ENCODE measurements around the gene DMC1. TPM values are rescaled to one million over a fixed set of nuclear protein-coding genes. Genes with fewer than 3 reads are reported as not detected.
"Not testable (repeated sequence)": the region's sequence is repeated elsewhere in the genome, so short reads cannot be mapped to it uniquely, and the experiment has no call there.

DMC1 gene
- total and polyA plus RNA-seq, 5 donors from 2014 or later: 0.34 to 0.83 (median 0.47) TPM; not detected in 2

- Mint-ChIP-seq H3K36me3 (no peaks in the 10 kb centered on the region), H3K27ac (peak overlapping the region in 1 of 3 donors; percentile 40), H3K27me3 (peaks cover 6% of the 10 kb centered on the region), H3K4me3 (no peak overlapping the region), H3K4me1 (peaks cover 0 to 2% (median 0%) of the 10 kb centered on the region in 4 donors), H3K9me3 (peaks cover 0 to 2% (median 0%) of the 10 kb centered on the region in 7 donors)
- Histone ChIP-seq H3K4me3 (ENCODE audit: low read depth, low read length) (no peak overlapping the region), H3K27ac (ENCODE audit: insufficient read depth, low read length, poor library complexity, severe bottlenecking) (no peak overlapping the region), H3K27me3 (ENCODE audit: control insufficient read depth, insufficient read depth, low read length) (no peaks in the 10 kb centered on the region), H3K4me1 (ENCODE audit: control insufficient read depth, insufficient read depth, low read length, poor library complexity, severe bottlenecking) (no peaks in the 10 kb centered on the region), H3K36me3 (ENCODE audit: control insufficient read depth, insufficient read depth, low read length) (no peaks in the 10 kb centered on the region), H3K9me3 (ENCODE audit: control insufficient read depth in 2 of 2, low read length in 2 of 2) (no peaks in the 10 kb centered on the region)
- ATAC-seq (ENCODE audit: low read depth in 2 of 2): no peak
- no peak for DNase-seq
Observed at GRCh38 chr22:38611559-38611958, 41.6 kb upstream of the DMC1 start.

DNA sequence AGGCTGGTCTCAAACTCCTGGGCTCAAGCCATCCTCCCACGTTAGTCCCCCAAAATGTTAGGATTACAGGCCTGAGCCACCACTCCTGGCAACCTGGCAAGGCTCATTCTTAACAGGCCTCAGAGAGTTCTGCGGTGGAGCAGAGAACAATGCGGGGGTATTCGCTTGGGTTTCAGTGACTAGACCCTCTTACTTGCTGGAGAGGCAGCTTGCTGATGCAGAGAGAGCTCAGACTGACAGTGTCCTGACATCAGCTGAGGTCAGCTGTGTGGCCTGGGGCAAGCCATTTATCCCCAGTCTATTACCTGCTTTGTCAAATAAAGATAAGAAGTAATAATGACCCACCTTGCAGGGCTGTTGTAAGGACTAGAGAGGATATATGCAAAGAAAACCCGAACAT is 40.3 kb upstream of the DMC1 start:
- no peaks in the 10 kb centered on the region for H3K36me3 ChIP-seq (ENCODE audit: control insufficient read depth, insufficient read depth, low read length)
- Mint-ChIP-seq H3K4me3 (no peak overlapping the region), H3K4me1 (no peaks in the 10 kb centered on the region), H3K27ac (no peak overlapping the region), H3K27me3 (no peaks in the 10 kb centered on the region), H3K9me3 (peaks cover 0 to 2% (median 0%) of the 10 kb centered on the region in 7 donors), H3K36me3 (no peaks in the 10 kb centered on the region)
- no peaks in the 10 kb centered on the region for H3K27me3 ChIP-seq (ENCODE audit: control insufficient read depth, insufficient read depth, low read length)
- no peak overlapping the region for H3K4me3 ChIP-seq (ENCODE audit: low read depth, low read length)
- no peaks in the 10 kb centered on the region for H3K9me3 ChIP-seq (ENCODE audit: control insufficient read depth in 2 of 2, low read length in 2 of 2)
- DNase-seq (no peak), ATAC-seq (ENCODE audit: low read depth in 2 of 2) (no peak)
- H3K27ac ChIP-seq (ENCODE audit: insufficient read depth, low read length, poor library complexity, severe bottlenecking): no peak overlapping the region
- H3K4me1 ChIP-seq (ENCODE audit: control insufficient read depth, insufficient read depth, low read length, poor library complexity, severe bottlenecking): no peaks in the 10 kb centered on the region

GRCh38 chr22:38608992-38609750 is 39.2 kb upstream of the DMC1 start:
- Mint-ChIP-seq H3K27ac (no peak overlapping the region), H3K36me3 (no peaks in the 10 kb centered on the region)

GRCh38 chr22:38607680-38608079 is 37.7 kb upstream of the DMC1 start:
- no peak for ATAC-seq (ENCODE audit: low read depth in 2 of 2)
- no peaks in the 10 kb centered on the region for H3K36me3 Mint-ChIP-seq
- H3K4me1 ChIP-seq (ENCODE audit: control insufficient read depth, insufficient read depth, low read length, poor library complexity, severe bottlenecking): no peaks in the 10 kb centered on the region

More at GRCh38 chr22:38608992-38609750, 39.2 kb upstream of the DMC1 start:
- Histone ChIP-seq H3K4me3 (ENCODE audit: low read depth, low read length) (no peak overlapping the region), H3K27me3 (ENCODE audit: control insufficient read depth, insufficient read depth, low read length) (no peaks in the 10 kb centered on the region), H3K36me3 (ENCODE audit: control insufficient read depth, insufficient read depth, low read length) (no peaks in the 10 kb centered on the region), H3K9me3 (ENCODE audit: control insufficient read depth in 2 of 2, low read length in 2 of 2) (no peaks in the 10 kb centered on the region), H3K27ac (ENCODE audit: insufficient read depth, low read length, poor library complexity, severe bottlenecking) (no peak overlapping the region), H3K4me1 (ENCODE audit: control insufficient read depth, insufficient read depth, low read length, poor library complexity, severe bottlenecking) (no peaks in the 10 kb centered on the region)
- DNase-seq: no peak
- Mint-ChIP-seq H3K27me3 (no peaks in the 10 kb centered on the region), H3K4me3 (no peak overlapping the region), H3K4me1 (no peaks in the 10 kb centered on the region), H3K9me3 (peaks cover 0 to 2% (median 0%) of the 10 kb centered on the region in 7 donors)
- no peak for ATAC-seq (ENCODE audit: low read depth in 2 of 2)

GRCh38 chr22:38602166-38602565 is 32.2 kb upstream of the DMC1 start:
- Mint-ChIP-seq H3K27me3 (no peaks in the 10 kb centered on the region), H3K36me3 (peaks cover 4% of the 10 kb centered on the region), H3K27ac (no peak overlapping the region)

More at GRCh38 chr22:38607680-38608079, 37.7 kb upstream of the DMC1 start:
- no peaks in the 10 kb centered on the region for H3K27me3 Mint-ChIP-seq
- DNase-seq: no peak
- peaks cover 0 to 2% (median 0%) of the 10 kb centered on the region in 7 donors for H3K9me3 Mint-ChIP-seq
- no peaks in the 10 kb centered on the region for H3K9me3 ChIP-seq (ENCODE audit: control insufficient read depth in 2 of 2, low read length in 2 of 2)
- H3K4me3 Mint-ChIP-seq: no peak overlapping the region
- no peak overlapping the region for H3K27ac Mint-ChIP-seq
- no peaks in the 10 kb centered on the region for H3K36me3 ChIP-seq (ENCODE audit: control insufficient read depth, insufficient read depth, low read length)
- H3K4me3 ChIP-seq (ENCODE audit: low read depth, low read length): no peak overlapping the region
- no peaks in the 10 kb centered on the region for H3K4me1 Mint-ChIP-seq
- H3K27ac ChIP-seq (ENCODE audit: insufficient read depth, low read length, poor library complexity, severe bottlenecking): no peak overlapping the region
- no peaks in the 10 kb centered on the region for H3K27me3 ChIP-seq (ENCODE audit: control insufficient read depth, insufficient read depth, low read length)

DNA sequence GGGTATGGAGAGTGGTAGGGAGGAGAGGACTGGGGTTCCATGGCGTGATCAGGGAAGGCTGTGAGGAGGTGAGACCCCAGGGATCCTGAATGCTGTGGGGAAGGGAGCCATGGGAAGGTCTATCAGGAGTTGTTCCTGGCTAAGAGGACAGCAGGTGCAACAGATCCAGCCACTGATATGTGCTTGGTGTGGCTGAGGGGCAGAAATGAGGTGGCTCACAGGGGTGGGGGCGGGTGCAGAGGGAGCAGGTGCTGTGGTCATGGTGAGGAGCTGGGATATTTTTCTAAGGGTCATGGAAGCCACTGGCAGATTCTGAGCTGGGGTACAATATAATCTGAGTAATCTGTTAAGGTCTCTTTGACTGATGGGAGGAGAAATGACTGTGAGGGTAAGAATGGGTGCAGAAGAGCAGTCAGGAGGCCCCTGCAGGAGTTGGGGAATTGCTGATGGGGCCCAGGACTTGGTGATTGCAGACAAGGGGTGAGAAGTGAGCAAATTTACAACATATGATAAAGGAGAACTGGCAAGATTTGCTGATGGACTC is 31.3 kb upstream of the DMC1 start:
- H3K4me3 ChIP-seq (ENCODE audit: low read depth, low read length): no peak overlapping the region
- no peak overlapping the region for H3K27ac ChIP-seq (ENCODE audit: insufficient read depth, low read length, poor library complexity, severe bottlenecking)
- H3K27me3 Mint-ChIP-seq: no peaks in the 10 kb centered on the region
- H3K27me3 ChIP-seq (ENCODE audit: control insufficient read depth, insufficient read depth, low read length): peaks cover 5% of the 10 kb centered on the region
- H3K4me1 Mint-ChIP-seq: no peaks in the 10 kb centered on the region
- ATAC-seq (ENCODE audit: low read depth in 2 of 2) (no peak), DNase-seq (no peak)
- H3K36me3 Mint-ChIP-seq: peaks cover 4% of the 10 kb centered on the region
- H3K9me3 ChIP-seq (ENCODE audit: control insufficient read depth in 2 of 2, low read length in 2 of 2): no peaks in the 10 kb centered on the region
- no peaks in the 10 kb centered on the region for H3K9me3 Mint-ChIP-seq
- H3K4me3 Mint-ChIP-seq: no peak overlapping the region
- H3K4me1 ChIP-seq (ENCODE audit: control insufficient read depth, insufficient read depth, low read length, poor library complexity, severe bottlenecking): no peaks in the 10 kb centered on the region
- H3K27ac Mint-ChIP-seq: no peak overlapping the region
- no peaks in the 10 kb centered on the region for H3K36me3 ChIP-seq (ENCODE audit: control insufficient read depth, insufficient read depth, low read length)

More at GRCh38 chr22:38602166-38602565, 32.2 kb upstream of the DMC1 start:
- H3K4me3 Mint-ChIP-seq: no peak overlapping the region
- no peaks in the 10 kb centered on the region for H3K36me3 ChIP-seq (ENCODE audit: control insufficient read depth, insufficient read depth, low read length)
- no peaks in the 10 kb centered on the region for H3K4me1 Mint-ChIP-seq
- no peak overlapping the region for H3K27ac ChIP-seq (ENCODE audit: insufficient read depth, low read length, poor library complexity, severe bottlenecking)
- peaks cover 5% of the 10 kb centered on the region for H3K27me3 ChIP-seq (ENCODE audit: control insufficient read depth, insufficient read depth, low read length)
- DNase-seq (no peak), ATAC-seq (ENCODE audit: low read depth in 2 of 2) (no peak)
- H3K4me3 ChIP-seq (ENCODE audit: low read depth, low read length): no peak overlapping the region
- H3K9me3 ChIP-seq (ENCODE audit: control insufficient read depth in 2 of 2, low read length in 2 of 2): no peaks in the 10 kb centered on the region
- H3K9me3 Mint-ChIP-seq: no peaks in the 10 kb centered on the region
- no peaks in the 10 kb centered on the region for H3K4me1 ChIP-seq (ENCODE audit: control insufficient read depth, insufficient read depth, low read length, poor library complexity, severe bottlenecking)

DNA sequence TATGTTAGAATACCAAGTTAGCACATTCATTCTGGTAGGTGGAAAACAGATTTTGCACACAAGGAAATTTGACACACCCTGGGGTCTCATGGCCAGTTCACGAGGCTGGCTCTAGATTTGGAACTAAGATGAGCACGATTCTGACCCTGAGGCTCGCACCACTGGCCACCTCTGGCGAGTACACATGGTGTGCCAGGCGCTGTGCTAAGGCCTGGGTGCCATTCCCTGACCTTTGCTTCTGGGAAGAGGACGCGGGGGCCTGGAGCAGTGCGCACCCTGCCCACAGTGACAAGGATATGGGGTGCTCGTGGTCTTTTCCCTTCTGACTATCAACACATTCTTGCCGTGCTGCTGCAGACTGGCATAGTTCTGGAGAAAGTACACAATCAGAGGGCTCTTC is 29.5 kb upstream of the DMC1 start:
- Mint-ChIP-seq H3K27me3 (no peaks in the 10 kb centered on the region), H3K9me3 (no peaks in the 10 kb centered on the region), H3K27ac (no peak overlapping the region), H3K36me3 (peaks cover 4% of the 10 kb centered on the region), H3K4me3 (no peak overlapping the region), H3K4me1 (no peaks in the 10 kb centered on the region)
- Histone ChIP-seq H3K4me1 (ENCODE audit: control insufficient read depth, insufficient read depth, low read length, poor library complexity, severe bottlenecking) (no peaks in the 10 kb centered on the region), H3K9me3 (ENCODE audit: control insufficient read depth in 2 of 2, low read length in 2 of 2) (no peaks in the 10 kb centered on the region), H3K27ac (ENCODE audit: insufficient read depth, low read length, poor library complexity, severe bottlenecking) (no peak overlapping the region), H3K27me3 (ENCODE audit: control insufficient read depth, insufficient read depth, low read length) (peaks cover 7% of the 10 kb centered on the region), H3K4me3 (ENCODE audit: low read depth, low read length) (no peak overlapping the region), H3K36me3 (ENCODE audit: control insufficient read depth, insufficient read depth, low read length) (no peaks in the 10 kb centered on the region)
- ATAC-seq (ENCODE audit: low read depth in 2 of 2): no peak
- DNase-seq: no peak

GRCh38 chr22:38582923-38583322 is 12.9 kb upstream of the DMC1 start:
- not testable (repeated sequence) for H3K9me3 ChIP-seq (ENCODE audit: control insufficient read depth in 2 of 2, low read length in 2 of 2); DNase-seq; H3K27ac ChIP-seq (ENCODE audit: insufficient read depth, low read length, poor library complexity, severe bottlenecking); H3K4me1 ChIP-seq (ENCODE audit: control insufficient read depth, insufficient read depth, low read length, poor library complexity, severe bottlenecking); H3K36me3 Mint-ChIP-seq; H3K9me3 Mint-ChIP-seq; ATAC-seq (ENCODE audit: low read depth in 2 of 2); H3K4me3 Mint-ChIP-seq; H3K4me1 Mint-ChIP-seq; H3K4me3 ChIP-seq (ENCODE audit: low read depth, low read length); H3K27ac Mint-ChIP-seq; H3K27me3 ChIP-seq (ENCODE audit: control insufficient read depth, insufficient read depth, low read length); H3K36me3 ChIP-seq (ENCODE audit: control insufficient read depth, insufficient read depth, low read length); H3K27me3 Mint-ChIP-seq

All from CD4-positive, CD25-positive, alpha-beta regulatory T cell (primary cell).